Activated B cell treated with CpG ODN at 0.5 μM for 24 hours (primary cell): ENCODE results near the gene WDR1. TPM values are rescaled to one million over a fixed set of nuclear protein-coding genes. Genes with fewer than 3 reads are reported as not detected.

Experiments
- ATAC-seq: fragments of 200-7000 bp; cut with Tn5 transposase; one replicate; pipeline ENCODE4 v1.10.0; 2021; ENCODE audit warnings: low read depth, mild to moderate bottlenecking, moderate library complexity
- CTCF ChIA-PET: fragments of 350-600 bp; sonication (Branson Sonifier 250); formaldehyde crosslinking; loops from one replicate; lab custom pipeline; 2021; ENCODE audit warnings: antibody characterized with exemption; lab: Charles Lee
- POLR2A ChIA-PET: fragments of 350-600 bp; sonication (Branson Sonifier 250); formaldehyde crosslinking; loops from one replicate; lab custom pipeline; 2021; ENCODE audit warnings: antibody characterized with exemption; lab: Charles Lee
- DNase-seq: peaks from one replicate; pipeline ENCODE4 v3.0.0; 2022
- H3K27ac Mint-ChIP-seq: one replicate; pipeline ENCODE4 v1.8.0; 2020; ENCODE audit warnings: mixed read lengths
- H3K27me3 Mint-ChIP-seq: one replicate; pipeline ENCODE4 v1.8.0; 2021; ENCODE audit warnings: mixed read lengths
- H3K36me3 Mint-ChIP-seq: one replicate; pipeline ENCODE4 v1.8.0; 2021; ENCODE audit warnings: low read depth, mixed read lengths
- H3K4me1 Mint-ChIP-seq: one replicate; pipeline ENCODE4 v1.8.0; 2021; ENCODE audit warnings: mixed read lengths
- H3K4me3 Mint-ChIP-seq: one replicate; pipeline ENCODE4 v1.8.0; 2020; ENCODE audit warnings: mild to moderate bottlenecking, mixed read lengths
- H3K9me3 Mint-ChIP-seq: one replicate; pipeline ENCODE4 v1.8.0; 2020; ENCODE audit warnings: mixed read lengths
- intact Hi-C: fragments of 100-400 bp; cut with micrococcal nuclease; formaldehyde crosslinking; loops from one replicate; pipeline ENCODE4 v1.15.1; 2024
- total RNA-seq: library from RNA; stranded (reverse); gene quantifications from 2 replicates; pipeline ENCODE4 v1.2.3, GENCODE V29; 2022
- TF ChIP-seq, protein P1 (sequence below): fragments of 200-600 bp; IDR thresholded peaks from one replicate; pipeline ENCODE4 v1.8.0; 2022; ENCODE audit warnings: antibody characterized with exemption, mild to moderate bottlenecking

WDR1 gene
- total RNA-seq, 1 donor from 2014 or later, result 337 TPM

DNA sequence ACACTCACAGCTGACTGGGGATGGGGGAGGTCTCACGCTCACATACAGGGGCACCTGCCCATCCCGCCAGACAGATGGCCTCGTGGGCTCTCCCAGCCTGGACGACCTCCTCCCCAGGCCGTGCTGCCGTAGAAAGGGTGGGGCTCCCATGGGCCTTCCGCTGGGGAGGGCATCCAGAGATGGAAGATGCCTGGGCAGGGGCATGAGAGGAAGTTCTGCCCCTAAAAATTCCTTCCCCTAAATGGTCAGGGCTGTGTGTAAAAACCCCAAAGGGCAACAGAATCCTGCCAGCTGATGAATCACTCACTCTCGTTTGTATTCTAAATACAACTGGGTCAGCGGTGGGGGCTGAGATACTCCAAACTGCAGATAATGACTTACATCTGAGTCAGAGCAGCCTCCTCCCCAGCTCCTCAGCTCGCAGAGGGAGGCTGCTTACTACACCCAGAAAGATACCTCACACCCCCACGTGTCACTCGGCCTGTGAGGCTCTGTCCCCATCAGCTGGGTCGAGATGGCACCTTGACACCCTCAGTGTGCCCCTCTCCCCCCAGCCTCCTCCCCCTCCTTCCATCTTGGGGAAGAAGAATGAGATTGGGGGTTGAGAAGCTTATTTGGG lies 10.1 kb downstream of the WDR1 start:
- intact Hi-C loops, result no loop called here
- POLR2A ChIA-PET, result interaction anchor here (1.6 kb wide), 1 partner anchor 11 kb away, joined by 15 read pairs; the partner anchor contains the start of gene WDR1
- ATAC-seq, result peak; percentile 83
- Mint-ChIP-seq H3K9me3 (no peaks in the 10 kb centered on the region), H3K27ac (peak overlapping the region; percentile 18), H3K4me3 (no peak overlapping the region), H3K4me1 (peaks cover 84% of the 10 kb centered on the region), H3K36me3 (peaks cover 79% of the 10 kb centered on the region), H3K27me3 (no peaks in the 10 kb centered on the region)
- TF ChIP-seq, protein P1, sequence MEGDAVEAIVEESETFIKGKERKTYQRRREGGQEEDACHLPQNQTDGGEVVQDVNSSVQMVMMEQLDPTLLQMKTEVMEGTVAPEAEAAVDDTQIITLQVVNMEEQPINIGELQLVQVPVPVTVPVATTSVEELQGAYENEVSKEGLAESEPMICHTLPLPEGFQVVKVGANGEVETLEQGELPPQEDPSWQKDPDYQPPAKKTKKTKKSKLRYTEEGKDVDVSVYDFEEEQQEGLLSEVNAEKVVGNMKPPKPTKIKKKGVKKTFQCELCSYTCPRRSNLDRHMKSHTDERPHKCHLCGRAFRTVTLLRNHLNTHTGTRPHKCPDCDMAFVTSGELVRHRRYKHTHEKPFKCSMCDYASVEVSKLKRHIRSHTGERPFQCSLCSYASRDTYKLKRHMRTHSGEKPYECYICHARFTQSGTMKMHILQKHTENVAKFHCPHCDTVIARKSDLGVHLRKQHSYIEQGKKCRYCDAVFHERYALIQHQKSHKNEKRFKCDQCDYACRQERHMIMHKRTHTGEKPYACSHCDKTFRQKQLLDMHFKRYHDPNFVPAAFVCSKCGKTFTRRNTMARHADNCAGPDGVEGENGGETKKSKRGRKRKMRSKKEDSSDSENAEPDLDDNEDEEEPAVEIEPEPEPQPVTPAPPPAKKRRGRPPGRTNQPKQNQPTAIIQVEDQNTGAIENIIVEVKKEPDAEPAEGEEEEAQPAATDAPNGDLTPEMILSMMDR, result no peak
- no peak for DNase-seq
- CTCF ChIA-PET, result no interaction called here

DNA sequence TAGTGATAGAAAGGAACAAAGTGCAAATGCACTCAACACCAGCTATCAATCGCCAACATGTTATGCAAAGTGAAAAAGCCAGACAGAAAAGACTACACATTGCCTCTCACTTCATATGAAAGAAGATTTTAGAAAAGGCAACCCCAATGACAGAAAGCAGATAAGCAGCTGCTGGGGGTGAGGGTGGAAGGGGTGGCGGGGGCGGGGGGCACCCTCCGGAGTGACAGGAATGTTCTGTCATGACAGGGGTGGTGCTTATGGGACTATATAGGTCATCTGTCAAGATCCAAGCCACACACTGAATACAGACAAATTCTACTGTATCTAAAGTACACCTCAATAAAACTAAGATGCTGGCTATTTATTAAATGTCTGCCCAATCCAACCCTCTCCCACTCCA lies 10.7 kb downstream of the WDR1 start:
- intact Hi-C loops, result no loop called here
- Mint-ChIP-seq H3K27me3 (no peaks in the 10 kb centered on the region), H3K4me3 (no peak overlapping the region), H3K36me3 (peaks cover 78% of the 10 kb centered on the region), H3K27ac (no peak overlapping the region), H3K9me3 (no peaks in the 10 kb centered on the region), H3K4me1 (peaks cover 82% of the 10 kb centered on the region)
- ATAC-seq, result no peak
- DNase-seq, result no peak
- TF ChIP-seq, protein P1, result no peak
- CTCF ChIA-PET, result no interaction called here
- POLR2A ChIA-PET, result interaction anchor here (1.6 kb wide), 1 partner anchor 11 kb away, joined by 15 read pairs; the partner anchor contains the start of gene WDR1

DNA sequence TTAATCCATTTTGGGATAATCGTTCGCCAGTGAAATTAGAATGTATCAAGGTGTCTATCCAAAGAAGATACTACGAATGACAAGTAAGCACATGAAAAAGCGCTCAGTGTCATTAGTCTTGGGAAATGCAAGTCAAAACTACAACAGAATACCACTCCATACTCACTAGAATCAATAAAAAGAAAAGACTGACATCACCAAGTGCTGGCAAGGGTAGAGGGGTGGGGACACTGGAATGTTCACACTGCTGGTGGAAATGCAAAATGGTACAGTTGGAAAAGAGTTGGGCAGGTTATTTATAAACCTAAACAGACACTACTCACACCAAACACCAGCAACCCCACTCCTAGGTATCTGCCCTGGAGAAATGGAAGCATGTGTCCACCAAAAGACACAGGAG lies 11.2 kb downstream of the WDR1 start:
- intact Hi-C loops, result no loop called here
- TF ChIP-seq, protein P1, result no peak
- Mint-ChIP-seq H3K27ac (no peak overlapping the region), H3K27me3 (no peaks in the 10 kb centered on the region), H3K4me3 (no peak overlapping the region), H3K9me3 (no peaks in the 10 kb centered on the region), H3K4me1 (peaks cover 83% of the 10 kb centered on the region), H3K36me3 (peaks cover 78% of the 10 kb centered on the region)
- POLR2A ChIA-PET, result interaction anchor here (3.2 kb wide), 1 partner anchor 12 kb away, joined by 20 read pairs; the partner anchor contains the start of gene WDR1
- ATAC-seq (no peak), DNase-seq (no peak)
- CTCF ChIA-PET, result no interaction called here

DNA sequence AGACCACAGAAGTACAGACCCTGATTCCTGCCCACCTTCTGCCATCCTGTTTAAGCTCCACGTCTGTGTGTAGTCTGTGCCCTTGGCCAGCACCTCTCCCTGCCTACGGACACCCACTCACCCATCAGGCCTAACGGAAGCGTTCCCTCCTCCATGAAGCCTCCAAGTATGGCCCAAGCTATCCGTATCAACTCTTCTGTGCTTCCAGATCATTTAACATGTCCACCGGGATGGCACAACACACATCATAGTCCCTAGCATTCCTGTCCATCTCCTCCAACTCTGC lies 11.7 kb downstream of the WDR1 start:
- Mint-ChIP-seq H3K36me3 (peaks cover 78% of the 10 kb centered on the region), H3K27me3 (no peaks in the 10 kb centered on the region), H3K9me3 (no peaks in the 10 kb centered on the region), H3K4me1 (peaks cover 80% of the 10 kb centered on the region), H3K4me3 (no peak overlapping the region), H3K27ac (no peak overlapping the region)
- TF ChIP-seq, protein P1, result no peak
- no peak for DNase-seq
- ATAC-seq, result no peak
- intact Hi-C loops, result no loop called here
- ChIA-PET POLR2A (interaction anchor here (3.2 kb wide), 1 partner anchor 13 kb away, joined by 20 read pairs; the partner anchor contains the start of gene WDR1), CTCF (no interaction called here)

DNA sequence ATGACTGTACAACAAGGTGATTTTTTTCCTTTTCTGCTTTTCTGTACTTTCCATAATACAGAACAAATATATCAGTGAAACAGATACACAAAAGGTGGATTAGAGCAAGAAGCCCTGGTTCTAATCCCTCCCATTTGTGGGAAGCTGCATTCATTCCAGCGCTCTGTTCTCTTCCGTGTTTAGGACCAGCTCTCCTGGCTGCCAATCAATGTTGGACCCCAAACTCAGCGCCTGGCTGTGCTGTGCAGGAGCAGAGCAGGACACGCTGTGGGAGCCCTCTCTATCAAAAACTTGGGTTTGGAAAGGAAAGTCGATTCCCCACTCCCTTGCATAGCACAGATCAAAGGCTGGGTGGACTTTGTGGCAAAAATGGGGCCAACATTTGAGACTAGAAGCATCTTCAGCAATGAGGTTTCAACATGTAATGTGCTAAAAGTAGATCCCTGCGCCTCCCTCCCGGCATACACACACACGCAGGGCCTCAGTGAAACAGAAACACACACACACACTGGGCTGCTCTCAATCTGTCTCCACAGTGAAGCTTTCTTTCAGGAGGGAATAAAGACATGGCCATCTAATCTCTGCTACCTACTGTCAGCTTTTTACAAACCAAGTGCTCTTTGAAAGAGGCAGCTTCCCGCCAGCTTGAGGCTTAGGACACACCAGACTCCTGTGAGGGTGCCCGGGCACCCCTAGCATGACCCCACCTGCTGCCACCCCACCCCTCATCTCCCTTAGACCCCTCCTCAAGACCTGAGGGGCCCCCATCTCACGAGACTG lies 12.2 kb downstream of the WDR1 start:
- POLR2A ChIA-PET, result interaction anchor here (3.2 kb wide), 1 partner anchor 13 kb away, joined by 20 read pairs; the partner anchor contains the start of gene WDR1
- intact Hi-C loops, result no loop called here
- Mint-ChIP-seq H3K4me1 (peaks cover 76% of the 10 kb centered on the region), H3K4me3 (no peak overlapping the region), H3K27ac (no peak overlapping the region), H3K27me3 (no peaks in the 10 kb centered on the region), H3K9me3 (no peaks in the 10 kb centered on the region), H3K36me3 (peaks cover 79% of the 10 kb centered on the region)
- TF ChIP-seq, protein P1, result no peak
- DNase-seq (no peak), ATAC-seq (no peak)
- CTCF ChIA-PET, result no interaction called here
